IMR-90 (cell line): ENCODE data around the gene PROCR. TPM values are rescaled to one million over a fixed set of nuclear protein-coding genes. Genes with fewer than 3 reads are reported as not detected.
A peak's percentile ranks its signal among the peaks of the same experiment; 100 is the strongest.

ENCODE experiments used
- ATAC-seq: fragments of 200-7000 bp; cut with Tn5 transposase; 2 replicates; pipeline ENCODE4 v1.9.1; 2020; ENCODE audit warnings: low read depth, mild to moderate bottlenecking, moderate library complexity
- BruUV-seq: library from RNA; stranded (reverse); fragments of 400-500 nt; replicated peaks from 2 replicates; lab custom pipeline; 2021; lab: Mats Ljungman, UMichigan
- CTCF ChIA-PET: fragments of 300-600 bp; formaldehyde crosslinking; extraction: SDS; loops from one replicate; lab custom pipeline; 2021; ENCODE audit warnings: antibody characterized with exemption; lab: Yijun Ruan, JAX
- POLR2A ChIA-PET: fragments of 300-600 bp; sonication (Branson Sonifier 250); formaldehyde crosslinking; loops from one replicate; lab custom pipeline; 2022; ENCODE audit warnings: antibody characterized with exemption; ENCODE audit not compliant: unreplicated experiment; lab: Charles Lee
- DNase-seq: peaks from one replicate; pipeline ENCODE4 v3.0.0; 2013
- H2AFZ ChIP-seq: replicated peaks from 2 replicates; pipeline ENCODE3; 2013; ENCODE audit warnings: low read length, mild to moderate bottlenecking; ENCODE audit not compliant: poor library complexity
- H2AK5ac ChIP-seq: 2 replicates; pipeline ENCODE4 v1.6.1; 2013; ENCODE audit warnings: low read depth, low read length, inconsistent platforms
- H2AK9ac ChIP-seq: replicated peaks from 2 replicates; pipeline ENCODE3; 2013; ENCODE audit warnings: mild to moderate bottlenecking, low read depth, low read length, moderate library complexity; ENCODE audit not compliant: poor library complexity
- H2BK120ac ChIP-seq: 2 replicates; pipeline ENCODE4 v1.6.1; 2013; ENCODE audit warnings: low read depth, low read length, inconsistent platforms
- H2BK15ac ChIP-seq: 3 replicates; pipeline ENCODE4 v1.6.1; 2013; ENCODE audit warnings: low read depth, low read length, inconsistent platforms
- H2BK20ac ChIP-seq: 2 replicates; pipeline ENCODE4 v1.6.1; 2013; ENCODE audit warnings: low read depth, mild to moderate bottlenecking, inconsistent platforms, low read length, moderate library complexity
- H2BK5ac ChIP-seq: 2 replicates; pipeline ENCODE4 v1.6.1; 2013; ENCODE audit warnings: mild to moderate bottlenecking, low read depth, low read length, inconsistent platforms; ENCODE audit not compliant: poor library complexity, severe bottlenecking
- H3K14ac ChIP-seq: replicated peaks from 2 replicates; pipeline ENCODE4 v1.6.1; 2013; ENCODE audit warnings: low read depth, low read length, inconsistent platforms
- H3K18ac ChIP-seq: 2 replicates; pipeline ENCODE4 v1.6.1; 2013; ENCODE audit warnings: low read depth, low read length, control low read depth
- H3K23ac ChIP-seq: 2 replicates; pipeline ENCODE4 v1.6.1; 2013; ENCODE audit warnings: low read depth, low read length, inconsistent platforms
- H3K27ac ChIP-seq: 2 replicates; pipeline ENCODE4 v1.5.1; 2013; ENCODE audit warnings: mild to moderate bottlenecking, control low read depth, low read length; ENCODE audit not compliant: insufficient read depth
- H3K27me3 ChIP-seq: 2 replicates; pipeline ENCODE4 v1.6.1; 2013; ENCODE audit warnings: low read length; ENCODE audit not compliant: control insufficient read depth, insufficient read depth
- H3K36me3 ChIP-seq: 2 replicates; pipeline ENCODE4 v1.6.1; 2013; ENCODE audit warnings: low read length, mixed read lengths; ENCODE audit not compliant: control insufficient read depth, insufficient read depth
- H3K4ac ChIP-seq: 2 replicates; pipeline ENCODE4 v1.6.1; 2013; ENCODE audit warnings: low read depth, low read length, inconsistent platforms
- H3K4me1 ChIP-seq: 2 replicates; pipeline ENCODE4 v1.6.1; 2013; ENCODE audit warnings: low read length, mixed read lengths; ENCODE audit not compliant: control insufficient read depth, insufficient read depth
- H3K4me2 ChIP-seq: 2 replicates; pipeline ENCODE4 v1.6.1; 2013; ENCODE audit warnings: low read depth, mild to moderate bottlenecking, control low read depth, low read length, moderate library complexity
- H3K4me3 ChIP-seq: 2 replicates; pipeline ENCODE4 v1.5.1; 2013; ENCODE audit warnings: low read depth, mild to moderate bottlenecking, control low read depth, low read length, moderate library complexity; ENCODE audit not compliant: insufficient read depth
- H3K56ac ChIP-seq: 2 replicates; pipeline ENCODE4 v1.6.1; 2013; ENCODE audit warnings: low read length, inconsistent platforms; ENCODE audit not compliant: insufficient read depth; ENCODE audit errors: extremely low read depth
- H3K79me1 ChIP-seq, 2 experiments: 2 replicates each; pipeline ENCODE4 v1.6.1; 2013; ENCODE audit warnings: low read length in 2 of 2, inconsistent platforms in 1 of 2, low read depth in 1 of 2
- H3K9ac ChIP-seq: 2 replicates; pipeline ENCODE4 v1.6.1; 2013; ENCODE audit warnings: low read depth, low read length, control low read depth
- H3K9me1 ChIP-seq: 2 replicates; pipeline ENCODE4 v1.6.1; 2013; ENCODE audit warnings: low read length, inconsistent platforms; ENCODE audit not compliant: insufficient read depth
- H3K9me3 ChIP-seq: 2 replicates; pipeline ENCODE4 v1.6.1; 2013; ENCODE audit warnings: low read length; ENCODE audit not compliant: control insufficient read depth, insufficient read depth
- H4K20me1 ChIP-seq: 2 replicates; pipeline ENCODE4 v1.6.1; 2013; ENCODE audit warnings: low read length, inconsistent platforms; ENCODE audit not compliant: insufficient read depth
- H4K5ac ChIP-seq: 2 replicates; pipeline ENCODE4 v1.6.1; 2013; ENCODE audit warnings: mild to moderate bottlenecking, low read depth, low read length, control low read depth
- H4K8ac ChIP-seq, 2 experiments: 2 replicates each; pipeline ENCODE4 v1.6.1; 2013; ENCODE audit warnings: low read depth in 2 of 2, low read length in 2 of 2, control low read depth in 1 of 2, inconsistent platforms in 1 of 2
- H4K91ac ChIP-seq: 2 replicates; pipeline ENCODE4 v1.6.1; 2013; ENCODE audit warnings: low read depth, low read length, inconsistent platforms; ENCODE audit not compliant: insufficient read depth
- ELK1 ChIP-seq: fragments of 150-350 bp; IDR thresholded peaks from 2 replicates; pipeline ENCODE4 v1.6.1; 2016; ENCODE audit warnings: low read depth, mild to moderate bottlenecking, low read length, moderate library complexity, borderline replicate concordance
- RAD21 ChIP-seq: IDR thresholded peaks from 2 replicates; pipeline ENCODE4 v1.6.1; 2012; ENCODE audit warnings: low read length, improper control_type of control experiment
- WGBS, 2 experiments: methylation state at CpG; one replicate each; pipeline versions ENCODE4 v1.1.5 to v1.1.7; 2013; ENCODE audit warnings: missing lambda C conversion rate in 2 of 2; ENCODE audit not compliant: insufficient read length in 1 of 2; ENCODE audit errors: extremely low coverage in 2 of 2; 5-methylcytosine and 5-hydroxymethylcytosine counted together
- dilution Hi-C: fragments of 300-500 bp; cut with HindIII; formaldehyde crosslinking; loops from one replicate; pipeline ENCODE4 v1.14.3; 2018; ENCODE audit warnings: low sequenced_read_pairs; ENCODE audit not compliant: unreplicated experiment
- in situ Hi-C: fragments of 300-500 bp; cut with MboI; formaldehyde crosslinking; loops from 3 replicates; pipeline ENCODE4 v1.14.3; 2019; ENCODE audit warnings: low sequenced_read_pairs, inconsistent platforms, mixed read lengths
- intact Hi-C: fragments of 100-400 bp; cut with micrococcal nuclease; formaldehyde crosslinking; loops from 2 replicates; pipeline ENCODE4 v1.10.0; 2022
- polyA plus RNA-seq, 3 experiments: library from polyadenylated mRNA; depleted of rRNA; stranded (reverse); fragments of >200 nt; gene quantifications; 2 replicates each; pipeline ENCODE4 v1.2.3, GENCODE V29; 2012; ENCODE audit warnings: low replicate concordance in 1 of 3
- total RNA-seq: library from RNA; depleted of rRNA; stranded (reverse); fragments of >200 nt; gene quantifications from 2 replicates; pipeline ENCODE4 v1.2.3, GENCODE V29; 2012

Gene PROCR
- total and polyA plus RNA-seq, 2 of the 4 experiments (the other 2 are of a cell fraction): 36.4 to 41.9 TPM

DNA sequence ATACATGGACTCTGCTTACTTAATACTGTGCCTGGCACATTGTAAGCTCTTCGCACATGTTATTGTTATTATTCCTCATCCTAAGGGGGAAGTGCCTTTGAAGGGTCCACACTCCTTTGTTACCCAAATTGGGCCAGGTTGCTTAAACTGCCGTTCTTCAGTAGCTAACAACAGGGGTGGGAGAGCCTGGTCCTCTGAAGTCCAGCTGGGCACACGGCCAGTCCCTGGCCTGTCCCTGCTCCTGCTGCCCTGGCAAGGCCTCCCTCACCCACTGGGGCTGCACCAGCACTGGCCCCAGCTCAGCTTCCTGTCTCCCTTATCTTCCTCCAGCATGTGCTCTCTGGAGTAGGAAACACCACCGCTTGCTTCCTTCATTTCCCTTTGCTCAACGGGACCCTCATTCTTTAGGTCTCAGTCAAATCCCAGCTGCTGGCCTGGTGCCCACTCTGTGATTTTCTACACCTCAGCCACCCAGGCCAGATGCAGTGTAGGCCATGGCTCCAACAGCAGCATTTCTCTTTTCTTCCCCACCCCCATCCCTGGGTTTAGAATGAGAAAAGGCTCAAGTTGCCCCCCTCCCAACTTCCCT is 5.5 kb upstream of the PROCR start:
- H3K27ac ChIP-seq: no peak overlapping the region
- no peak for ATAC-seq
- no peak overlapping the region for H3K4me3 ChIP-seq
- 0 out of 4 replicates have a peak overlapping the region, but pooled peaks of 1 of the 2 experiments have one; percentile 24 for H4K8ac ChIP-seq
- H2AFZ ChIP-seq: peak overlapping the region; percentile 72
- H3K9me1 ChIP-seq: 0 out of 2 replicates have a peak, but pooled peaks cover 4% of the 10 kb centered on the region
- H3K4ac ChIP-seq: no peak overlapping the region
- POLR2A ChIA-PET: no interaction called here
- H2BK5ac ChIP-seq: no peak overlapping the region
- 0% methylated on average over 1 of the region's 5 CpGs; no CpG with 5 or more reads in 1 of the 2 experiments for WGBS, 2 experiments
- H3K4me2 ChIP-seq: no peak overlapping the region
- in situ Hi-C loops (no loop called here), dilution Hi-C loops (no loop called here), intact Hi-C loops (no loop called here)
- no peak overlapping the region for H2AK9ac ChIP-seq
- no peak overlapping the region for H2BK20ac ChIP-seq
- H2BK120ac ChIP-seq: no peak overlapping the region
- H4K91ac ChIP-seq: no peak overlapping the region
- no peak overlapping the region for H3K56ac ChIP-seq
- peak overlapping the region; percentile 45; the same call in 1 of the 2 replicates for H3K14ac ChIP-seq
- no peak overlapping the region for H2AK5ac ChIP-seq
- no peak overlapping the region for H3K18ac ChIP-seq
- H3K9ac ChIP-seq: no peak overlapping the region
- H3K4me1 ChIP-seq: peaks cover 4% of the 10 kb centered on the region
- H3K27me3 ChIP-seq: no peaks in the 10 kb centered on the region
- no peak overlapping the region for H3K23ac ChIP-seq
- no peaks in the 10 kb centered on the region for H3K36me3 ChIP-seq
- no peak overlapping the region for H2BK15ac ChIP-seq
- peak overlapping the region; percentile 32; the same call in 1 of the 2 replicates for H4K5ac ChIP-seq
- no peaks in the 10 kb centered on the region for H4K20me1 ChIP-seq
- no peak for TF ChIP-seq RAD21
- TF ChIP-seq ELK1: no peak
- H3K79me1 ChIP-seq: no peaks in the 10 kb centered on the region
- no TSS peak for BruUV-seq
- CTCF ChIA-PET: no interaction called here
- no peak for DNase-seq
- H3K9me3 ChIP-seq: no peaks in the 10 kb centered on the region
